Measurements from ENCODE around the gene SOBP.

The SOBP gene

GRCh38 chr6:107533415-107534059 is 43.6 kb downstream of the SOBP start:
- no peak for TF ChIP-seq CTCF (IDR thresholded peaks at IDR 0.05; ENCODE audit: extremely low read depth, missing control alignments)
- DNase-seq (ENCODE audit: low spot score), result no peak

- no peak for DNase-seq (ENCODE audit: low spot score)
These were observed 44.7 kb downstream of the SOBP start for GRCh38 chr6:107534571-107535141.

GRCh38 chr6:107535626-107536025 is 45.7 kb downstream of the SOBP start:
- TF ChIP-seq CTCF (IDR thresholded peaks at IDR 0.05; ENCODE audit: extremely low read depth, missing control alignments), result no peak

More at GRCh38 chr6:107534571-107535141, 44.7 kb downstream of the SOBP start:
- TF ChIP-seq CTCF (IDR thresholded peaks at IDR 0.05; ENCODE audit: extremely low read depth, missing control alignments), result no peak

GRCh38 chr6:107536180-107536961 is 46.5 kb downstream of the SOBP start:
- TF ChIP-seq CTCF (IDR thresholded peaks at IDR 0.05; ENCODE audit: extremely low read depth, missing control alignments), result no peak
- DNase-seq (ENCODE audit: low spot score), result no peak

More at GRCh38 chr6:107535626-107536025, 45.7 kb downstream of the SOBP start:
- no peak for DNase-seq (ENCODE audit: low spot score)

- DNase-seq (ENCODE audit: low spot score), result no peak
- TF ChIP-seq CTCF (IDR thresholded peaks at IDR 0.05; ENCODE audit: extremely low read depth, missing control alignments), result no peak
These were observed 47.6 kb downstream of the SOBP start for GRCh38 chr6:107537559-107537958.

GRCh38 chr6:107538856-107539387 is 49.0 kb downstream of the SOBP start:
- DNase-seq (ENCODE audit: low spot score), result no peak
- no peak for TF ChIP-seq CTCF (IDR thresholded peaks at IDR 0.05; ENCODE audit: extremely low read depth, missing control alignments)

- DNase-seq (ENCODE audit: low spot score), result no peak
These were observed 49.5 kb downstream of the SOBP start for GRCh38 chr6:107539409-107539808.

More at GRCh38 chr6:107539409-107539808, 49.5 kb downstream of the SOBP start:
- TF ChIP-seq CTCF (IDR thresholded peaks at IDR 0.05; ENCODE audit: extremely low read depth, missing control alignments), result no peak

All from GM20000 (cell line).